ENCODE results near the gene SPTBN4.

The SPTBN4 gene

DNA sequence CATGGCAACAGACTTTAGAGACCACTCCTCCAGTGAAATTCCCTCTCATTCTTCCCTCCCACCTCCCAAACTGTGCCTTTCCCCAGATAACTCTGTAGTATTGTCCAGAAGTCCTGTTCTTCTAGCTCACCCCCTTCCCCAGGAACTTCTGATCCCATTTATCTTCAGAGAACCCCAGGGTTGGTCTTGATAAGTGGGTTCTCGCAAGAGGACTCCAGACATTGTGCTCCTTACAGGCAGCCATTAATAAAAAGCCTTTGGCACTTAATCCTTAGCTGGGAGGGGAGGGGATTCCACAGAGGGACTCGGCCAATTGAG, 136.2 kb downstream of the SPTBN4 start:
- peaks cover 70% of the 10 kb centered on the region for H3K27me3 ChIP-seq (ENCODE audit: control insufficient read depth, insufficient read depth, low read length)
- peak overlapping the region; percentile 48 for H3K4me3 ChIP-seq (ENCODE audit: low read depth, low read length)

DNA sequence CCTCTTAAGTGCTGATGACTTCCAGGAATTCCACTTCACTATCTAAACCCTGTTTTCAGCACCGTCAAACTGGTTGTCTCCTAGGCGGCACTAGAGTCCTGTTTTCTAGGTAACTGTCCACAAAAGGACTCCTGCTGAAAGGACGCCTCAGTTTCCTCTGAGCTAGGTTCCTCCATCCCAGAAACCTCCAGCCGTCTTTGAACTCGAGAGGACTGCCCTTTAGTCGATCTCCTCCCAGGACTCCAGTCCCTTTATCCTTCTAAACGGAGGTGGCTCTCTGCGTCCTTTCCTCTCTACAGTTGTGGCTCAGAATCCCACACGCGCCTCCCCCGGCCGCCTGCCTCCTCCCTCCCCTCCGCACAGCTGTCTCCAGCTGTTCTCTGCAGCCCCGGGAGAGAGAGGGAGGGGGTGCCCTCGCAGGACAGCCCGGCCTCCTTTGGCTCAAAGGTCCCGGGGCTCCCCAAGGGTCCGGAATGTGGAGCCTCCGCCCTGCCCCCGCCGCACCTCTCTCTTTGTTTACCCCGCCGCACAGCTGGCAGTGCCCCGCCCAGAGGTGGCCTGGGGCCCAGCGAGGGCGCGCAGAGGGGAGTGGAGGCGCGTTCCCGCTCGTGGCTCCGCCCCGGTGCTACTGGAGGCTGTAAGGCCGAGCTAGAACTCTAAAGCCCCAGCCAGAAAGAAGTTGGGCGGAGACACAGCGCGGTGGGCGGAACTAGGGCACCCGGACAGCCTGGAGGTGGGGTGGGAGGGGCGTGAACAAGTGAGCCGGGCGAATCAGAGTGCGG, 136.8 kb downstream of the SPTBN4 start:
- Histone ChIP-seq H3K9ac (ENCODE audit: low read depth, low read length) (no peak overlapping the region), H3K36me3 (ENCODE audit: control insufficient read depth, insufficient read depth, low read length) (no peaks in the 10 kb centered on the region), H3K27me3 (ENCODE audit: control insufficient read depth, insufficient read depth, low read length) (peaks cover 74% of the 10 kb centered on the region), H3K4me3 (ENCODE audit: low read depth, low read length) (peak overlapping the region; percentile 48), H3K27ac (ENCODE audit: low read depth, low read length) (peak overlapping the region; percentile 72), H3K9me3 (ENCODE audit: control insufficient read depth, insufficient read depth, low read length) (no peaks in the 10 kb centered on the region), H3K4me1 (ENCODE audit: control insufficient read depth, insufficient read depth, low read length) (peaks cover 36% of the 10 kb centered on the region)

More for the DNA sequence above, 136.2 kb downstream of the SPTBN4 start:
- Histone ChIP-seq H3K4me1 (ENCODE audit: control insufficient read depth, insufficient read depth, low read length) (peaks cover 39% of the 10 kb centered on the region), H3K9ac (ENCODE audit: low read depth, low read length) (no peak overlapping the region), H3K9me3 (ENCODE audit: control insufficient read depth, insufficient read depth, low read length) (no peaks in the 10 kb centered on the region), H3K36me3 (ENCODE audit: control insufficient read depth, insufficient read depth, low read length) (no peaks in the 10 kb centered on the region), H3K27ac (ENCODE audit: low read depth, low read length) (peak overlapping the region; percentile 72)

DNA sequence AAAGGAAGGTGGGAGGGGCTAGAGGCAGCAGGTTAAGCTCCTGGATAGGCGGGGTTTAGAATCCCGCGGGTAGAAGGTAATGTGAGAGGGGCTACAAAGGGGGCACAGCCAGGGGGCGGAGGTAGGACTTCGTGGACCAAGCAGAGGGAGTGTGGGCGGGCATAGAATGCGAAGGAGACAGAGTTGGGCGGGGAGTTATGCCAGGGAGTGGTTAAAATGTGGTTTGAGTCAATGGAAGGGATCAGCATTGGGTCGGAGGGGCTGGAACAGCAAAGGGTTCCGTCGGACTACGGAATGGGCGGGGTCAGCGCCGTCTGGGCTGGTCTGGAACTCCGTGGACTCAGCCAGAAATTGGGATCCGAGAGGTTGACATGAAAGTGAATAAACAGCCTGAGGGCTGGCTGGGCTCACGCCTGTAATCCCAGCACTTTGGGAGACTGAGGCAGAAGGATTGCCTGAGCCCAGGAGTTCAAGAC, 137.4 kb downstream of the SPTBN4 start:
- no peak overlapping the region for H3K27ac ChIP-seq (ENCODE audit: low read depth, low read length)
- H3K9ac ChIP-seq (ENCODE audit: low read depth, low read length): no peak overlapping the region
- H3K4me3 ChIP-seq (ENCODE audit: low read depth, low read length): no peak overlapping the region
- H3K4me1 ChIP-seq (ENCODE audit: control insufficient read depth, insufficient read depth, low read length): peaks cover 34% of the 10 kb centered on the region
- H3K9me3 ChIP-seq (ENCODE audit: control insufficient read depth, insufficient read depth, low read length): no peaks in the 10 kb centered on the region
- H3K36me3 ChIP-seq (ENCODE audit: control insufficient read depth, insufficient read depth, low read length): no peaks in the 10 kb centered on the region
- H3K27me3 ChIP-seq (ENCODE audit: control insufficient read depth, insufficient read depth, low read length): peaks cover 74% of the 10 kb centered on the region

DNA sequence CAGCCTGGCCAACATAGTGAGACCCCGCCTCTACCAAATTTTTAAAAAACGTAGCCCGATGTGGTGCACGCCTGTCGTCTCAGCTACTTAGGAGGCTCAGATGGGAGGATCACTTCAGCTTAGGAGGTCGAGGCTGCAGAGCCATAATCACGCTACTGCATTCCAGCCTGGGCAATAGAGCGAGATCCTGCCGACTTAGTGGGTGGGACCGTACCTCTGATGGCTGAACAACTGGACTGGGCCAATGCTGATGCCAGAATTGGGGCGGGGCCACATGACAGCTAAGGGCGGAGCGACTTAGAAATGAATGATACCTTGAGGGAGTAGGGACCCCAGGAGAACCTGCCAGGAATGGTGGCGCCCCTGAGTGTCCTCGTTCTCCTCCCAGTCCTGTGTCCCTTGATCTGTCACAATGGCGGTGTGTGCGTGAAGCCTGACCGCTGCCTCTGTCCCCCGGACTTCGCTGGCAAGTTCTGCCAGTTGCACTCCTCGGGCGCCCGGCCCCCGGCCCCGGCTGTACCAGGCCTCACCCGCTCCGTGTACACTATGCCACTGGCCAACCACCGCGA, 137.9 kb downstream of the SPTBN4 start:
- H3K27ac ChIP-seq (ENCODE audit: low read depth, low read length): no peak overlapping the region
- H3K36me3 ChIP-seq (ENCODE audit: control insufficient read depth, insufficient read depth, low read length): no peaks in the 10 kb centered on the region
- peaks cover 73% of the 10 kb centered on the region for H3K27me3 ChIP-seq (ENCODE audit: control insufficient read depth, insufficient read depth, low read length)
- no peaks in the 10 kb centered on the region for H3K9me3 ChIP-seq (ENCODE audit: control insufficient read depth, insufficient read depth, low read length)
- no peak overlapping the region for H3K9ac ChIP-seq (ENCODE audit: low read depth, low read length)
- H3K4me1 ChIP-seq (ENCODE audit: control insufficient read depth, insufficient read depth, low read length): peaks cover 30% of the 10 kb centered on the region
- peak overlapping the region; percentile 68 for H3K4me3 ChIP-seq (ENCODE audit: low read depth, low read length)

DNA sequence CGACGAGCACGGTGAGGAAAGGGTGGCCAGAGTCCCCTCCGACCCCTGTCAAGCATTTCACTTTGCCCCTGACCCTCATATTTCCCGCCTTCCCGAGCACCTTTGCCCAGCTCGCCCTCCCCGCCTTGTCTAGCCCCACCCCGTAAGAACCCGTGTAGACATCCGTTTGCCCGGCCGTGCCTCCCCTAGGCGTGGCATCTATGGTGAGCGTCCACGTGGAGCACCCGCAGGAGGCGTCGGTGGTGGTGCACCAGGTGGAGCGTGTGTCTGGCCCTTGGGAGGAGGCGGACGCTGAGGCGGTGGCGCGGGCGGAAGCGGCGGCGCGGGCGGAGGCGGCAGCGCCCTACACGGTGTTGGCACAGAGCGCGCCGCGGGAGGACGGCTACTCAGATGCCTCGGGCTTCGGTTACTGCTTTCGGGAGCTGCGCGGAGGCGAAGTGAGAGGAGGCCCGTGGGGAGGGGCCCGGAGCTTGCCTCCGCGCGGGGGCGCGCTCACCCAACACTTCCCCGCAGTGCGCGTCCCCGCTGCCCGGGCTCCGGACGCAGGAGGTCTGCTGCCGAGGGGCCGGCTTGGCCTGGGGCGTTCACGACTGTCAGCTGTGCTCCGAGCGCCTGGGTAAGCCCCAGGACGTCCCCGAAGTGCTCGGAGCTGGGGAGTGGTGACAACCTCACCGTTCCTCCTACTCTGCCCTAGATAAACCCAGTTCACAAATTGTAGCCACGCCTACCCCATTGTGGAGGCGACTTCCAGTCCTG, 138.6 kb downstream of the SPTBN4 start:
- no peak overlapping the region for H3K27ac ChIP-seq (ENCODE audit: low read depth, low read length)
- H3K9me3 ChIP-seq (ENCODE audit: control insufficient read depth, insufficient read depth, low read length): no peaks in the 10 kb centered on the region
- H3K36me3 ChIP-seq (ENCODE audit: control insufficient read depth, insufficient read depth, low read length): no peaks in the 10 kb centered on the region
- peaks cover 67% of the 10 kb centered on the region for H3K27me3 ChIP-seq (ENCODE audit: control insufficient read depth, insufficient read depth, low read length)
- no peak overlapping the region for H3K9ac ChIP-seq (ENCODE audit: low read depth, low read length)
- peaks cover 27% of the 10 kb centered on the region for H3K4me1 ChIP-seq (ENCODE audit: control insufficient read depth, insufficient read depth, low read length)
- H3K4me3 ChIP-seq (ENCODE audit: low read depth, low read length): peak overlapping the region; percentile 68

DNA sequence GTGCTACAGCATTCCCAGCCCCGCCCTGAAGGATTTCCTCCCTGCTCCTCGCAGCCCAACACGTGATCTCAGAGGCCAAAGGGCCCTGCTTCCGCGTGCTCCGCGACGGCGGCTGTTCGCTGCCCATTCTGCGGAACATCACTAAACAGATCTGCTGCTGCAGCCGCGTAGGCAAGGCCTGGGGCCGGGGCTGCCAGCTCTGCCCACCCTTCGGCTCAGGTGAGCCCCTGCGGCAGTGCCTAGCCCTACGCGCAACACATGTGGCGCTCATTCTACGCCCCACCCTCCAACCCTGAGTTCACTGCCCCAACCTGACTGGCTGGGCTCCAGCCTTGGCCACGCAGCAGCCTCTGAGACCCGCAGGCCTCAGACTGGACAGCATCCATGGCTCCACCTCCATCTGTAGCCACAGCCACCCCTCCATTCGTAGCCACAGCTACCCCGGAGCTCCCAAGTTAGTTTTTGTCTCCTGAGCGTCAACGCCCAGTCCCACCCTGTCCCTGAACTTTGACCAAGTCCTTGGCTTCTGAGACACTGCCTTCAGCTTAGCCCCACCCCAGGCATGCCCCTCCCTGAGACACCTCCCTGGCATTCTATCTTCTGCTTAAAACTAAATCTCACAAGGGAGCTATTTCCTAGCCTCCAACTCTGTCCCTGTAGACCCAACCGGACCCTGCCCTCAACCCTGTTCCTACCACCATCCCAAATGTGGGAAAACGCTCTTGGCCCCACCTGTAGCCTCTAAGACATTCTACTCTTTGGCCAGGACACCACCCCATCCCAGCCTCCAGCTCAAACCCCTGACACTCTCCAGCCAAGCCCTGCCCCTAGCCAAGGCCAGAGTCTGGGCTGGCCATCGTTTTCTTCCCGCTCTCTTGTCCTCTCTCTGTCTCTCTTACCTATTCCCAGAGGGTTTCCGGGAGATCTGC, 140.8 kb downstream of the SPTBN4 start:
- H3K36me3 ChIP-seq (ENCODE audit: control insufficient read depth, insufficient read depth, low read length): no peaks in the 10 kb centered on the region
- H3K4me3 ChIP-seq (ENCODE audit: low read depth, low read length): no peak overlapping the region
- peaks cover 18% of the 10 kb centered on the region for H3K4me1 ChIP-seq (ENCODE audit: control insufficient read depth, insufficient read depth, low read length)
- H3K9ac ChIP-seq (ENCODE audit: low read depth, low read length): no peak overlapping the region
- peaks cover 68% of the 10 kb centered on the region for H3K27me3 ChIP-seq (ENCODE audit: control insufficient read depth, insufficient read depth, low read length)
- H3K27ac ChIP-seq (ENCODE audit: low read depth, low read length): no peak overlapping the region
- no peaks in the 10 kb centered on the region for H3K9me3 ChIP-seq (ENCODE audit: control insufficient read depth, insufficient read depth, low read length)

DNA sequence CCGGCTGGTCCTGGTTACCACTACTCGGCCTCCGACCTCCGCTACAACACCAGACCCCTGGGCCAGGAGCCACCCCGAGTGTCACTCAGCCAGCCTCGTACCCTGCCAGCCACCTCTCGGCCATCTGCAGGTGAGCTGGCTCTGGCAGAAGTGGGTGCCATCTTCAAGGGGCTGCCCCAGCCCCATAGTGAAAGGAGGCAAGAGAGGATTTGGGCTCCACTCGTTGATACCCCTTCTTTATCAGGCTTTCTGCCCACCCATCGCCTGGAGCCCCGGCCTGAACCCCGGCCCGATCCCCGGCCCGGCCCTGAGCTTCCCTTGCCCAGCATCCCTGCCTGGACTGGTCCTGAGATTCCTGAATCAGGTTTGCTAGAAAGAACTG, 141.4 kb downstream of the SPTBN4 start:
- Histone ChIP-seq H3K4me1 (ENCODE audit: control insufficient read depth, insufficient read depth, low read length) (peaks cover 12% of the 10 kb centered on the region), H3K9me3 (ENCODE audit: control insufficient read depth, insufficient read depth, low read length) (no peaks in the 10 kb centered on the region), H3K4me3 (ENCODE audit: low read depth, low read length) (no peak overlapping the region), H3K27me3 (ENCODE audit: control insufficient read depth, insufficient read depth, low read length) (peaks cover 65% of the 10 kb centered on the region), H3K36me3 (ENCODE audit: control insufficient read depth, insufficient read depth, low read length) (no peaks in the 10 kb centered on the region), H3K9ac (ENCODE audit: low read depth, low read length) (no peak overlapping the region), H3K27ac (ENCODE audit: low read depth, low read length) (no peak overlapping the region)

DNA sequence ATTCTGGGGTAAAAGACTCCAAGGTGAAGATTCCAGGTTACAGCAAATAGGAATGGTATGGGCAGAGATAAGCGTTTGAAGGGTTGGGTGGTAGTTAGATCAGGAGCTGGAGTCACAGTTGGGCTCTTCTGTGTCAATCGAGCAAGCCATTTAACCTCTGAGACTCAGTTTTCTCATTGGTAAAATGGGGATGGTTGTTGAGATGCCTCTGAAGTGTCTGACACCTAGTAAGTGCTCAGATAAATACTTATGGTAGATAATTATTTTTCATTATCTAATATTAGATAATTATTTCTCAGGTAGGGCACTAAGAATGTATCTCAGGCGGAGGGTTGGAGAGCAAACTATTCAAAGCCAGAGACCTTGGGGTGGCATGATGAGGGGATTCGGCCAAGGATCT, 142.2 kb downstream of the SPTBN4 start:
- Histone ChIP-seq H3K9ac (ENCODE audit: low read depth, low read length) (no peak overlapping the region), H3K4me1 (ENCODE audit: control insufficient read depth, insufficient read depth, low read length) (peaks cover 9% of the 10 kb centered on the region; the same call in 1 of the 2 replicates), H3K27ac (ENCODE audit: low read depth, low read length) (no peak overlapping the region), H3K27me3 (ENCODE audit: control insufficient read depth, insufficient read depth, low read length) (peaks cover 65% of the 10 kb centered on the region), H3K36me3 (ENCODE audit: control insufficient read depth, insufficient read depth, low read length) (no peaks in the 10 kb centered on the region), H3K9me3 (ENCODE audit: control insufficient read depth, insufficient read depth, low read length) (no peaks in the 10 kb centered on the region), H3K4me3 (ENCODE audit: low read depth, low read length) (peak overlapping the region; percentile 67)

DNA sequence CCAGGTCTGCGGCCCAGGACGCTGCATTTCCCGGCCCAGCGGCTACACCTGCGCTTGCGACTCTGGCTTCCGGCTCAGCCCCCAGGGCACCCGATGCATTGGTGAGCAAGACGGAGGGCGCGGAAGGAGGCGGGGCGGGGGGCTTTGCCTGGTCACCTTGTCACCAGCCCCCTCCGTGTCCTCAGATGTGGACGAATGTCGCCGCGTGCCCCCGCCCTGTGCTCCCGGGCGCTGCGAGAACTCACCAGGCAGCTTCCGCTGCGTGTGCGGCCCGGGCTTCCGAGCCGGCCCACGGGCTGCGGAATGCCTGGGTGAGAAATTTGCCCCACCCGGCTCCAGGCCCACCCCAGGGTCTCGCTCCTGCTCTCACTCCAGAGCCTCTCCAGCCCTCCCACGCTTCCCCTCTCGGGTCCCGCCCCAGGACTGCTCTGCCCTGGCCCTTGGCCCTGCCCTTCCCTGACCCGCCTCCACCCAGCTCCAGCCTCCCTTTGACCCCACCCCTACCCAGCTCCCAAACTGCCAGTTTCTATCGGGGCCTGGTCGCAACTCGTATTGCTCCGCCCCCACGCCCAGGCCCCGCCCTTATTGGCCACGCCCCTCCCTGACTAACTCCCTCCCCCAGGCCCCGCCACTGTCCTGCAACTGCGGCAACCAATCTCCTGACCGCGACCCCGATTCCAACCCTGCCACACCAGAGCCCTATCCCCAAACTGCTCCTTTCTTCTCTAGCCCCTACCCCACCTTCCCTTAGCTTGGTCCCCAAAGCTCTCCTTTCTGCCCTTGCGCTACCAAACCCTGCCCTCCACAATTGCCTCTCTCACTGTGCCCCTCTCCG, 143.0 kb downstream of the SPTBN4 start:
- H3K36me3 ChIP-seq (ENCODE audit: control insufficient read depth, insufficient read depth, low read length): no peaks in the 10 kb centered on the region
- peak overlapping the region; percentile 67 for H3K4me3 ChIP-seq (ENCODE audit: low read depth, low read length)
- H3K27me3 ChIP-seq (ENCODE audit: control insufficient read depth, insufficient read depth, low read length): peaks cover 59% of the 10 kb centered on the region
- no peak overlapping the region for H3K9ac ChIP-seq (ENCODE audit: low read depth, low read length)
- no peaks in the 10 kb centered on the region for H3K9me3 ChIP-seq (ENCODE audit: control insufficient read depth, insufficient read depth, low read length)
- H3K27ac ChIP-seq (ENCODE audit: low read depth, low read length): no peak overlapping the region
- H3K4me1 ChIP-seq (ENCODE audit: control insufficient read depth, insufficient read depth, low read length): peaks cover 9% of the 10 kb centered on the region; the same call in 1 of the 2 replicates
